Smooth muscle cell of trachea (primary cell): ENCODE results near the gene QSOX2. TPM values are rescaled to one million over a fixed set of nuclear protein-coding genes. Genes with fewer than 3 reads are reported as not detected.

ENCODE experiments used
- total RNA-seq: library from RNA; depleted of rRNA; stranded (reverse); fragments of >200 nt; gene quantifications from 2 replicates; pipeline ENCODE4 v1.2.1, GENCODE V29; 2014

QSOX2 gene
- 12.2 and 18.9 TPM in 2 replicates for total RNA-seq

GRCh38 chr9:136245219-136246150, at the start of gene QSOX2:
Gene QSOX2 (minus strand): TSS chr9:136245812. CDS start chr9:136245803, 9 bp downstream.

GRCh38 chr9:136204838-136205706, 40.5 kb downstream of the QSOX2 start, which contains the start of gene LHX3:
Gene LHX3 (minus strand): TSS chr9:136205128. CDS start chr9:136205012, 116 bp downstream.

Other genes starting within 250 kb of the QSOX2 start
- gene NACC2, start 150.5 kb downstream of the QSOX2 start, total RNA-seq, result 19.9 and 30.3 TPM in 2 replicates
- gene TMEM250, start 126.9 kb downstream of the QSOX2 start, total RNA-seq, result 43.1 and 80.7 TPM in 2 replicates
- gene LHX3, start 40.7 kb downstream of the QSOX2 start, total RNA-seq, result under 0.01 TPM in 1 of 2 replicates, not detected in the other
- under 0.01 and 0.17 TPM in 2 replicates for gene CCDC187, start 58.3 kb upstream of the QSOX2 start, total RNA-seq
- gene GPSM1, start 81.7 kb upstream of the QSOX2 start, total RNA-seq, result 104 and 143 TPM in 2 replicates
- gene DNLZ, start 117.9 kb upstream of the QSOX2 start, total RNA-seq, result 14.6 and 24.7 TPM in 2 replicates
- gene CARD9, start 127.9 kb upstream of the QSOX2 start, total RNA-seq, result 0.87 and 1.3 TPM in 2 replicates
- gene SNAPC4, start 154.4 kb upstream of the QSOX2 start, total RNA-seq, result 7.7 and 9.6 TPM in 2 replicates
- 25.6 and 37.7 TPM in 2 replicates for gene ENTR1, start 164.8 kb upstream of the QSOX2 start, total RNA-seq
- gene PMPCA, start 164.8 kb upstream of the QSOX2 start, total RNA-seq, result 50.1 and 55.1 TPM in 2 replicates
- 8.0 and 13.1 TPM in 2 replicates for gene INPP5E, start 194.0 kb upstream of the QSOX2 start, total RNA-seq
- gene SEC16A, start 237.2 kb upstream of the QSOX2 start, total RNA-seq, result 34.3 and 40.9 TPM in 2 replicates